HL-60 (cell line): ENCODE data around the gene OSBPL2.

Source experiments
- POLR2AphosphoS5 ChIP-seq: IDR thresholded peaks from 2 replicates; pipeline ENCODE4 v1.6.1; 2012; ENCODE audit warnings: low read depth
- TF ChIP-seq, protein P1 (sequence below): IDR thresholded peaks from one replicate; pipeline ENCODE4 v1.5.1; 2011; ENCODE audit warnings: low read length, control low read depth, inconsistent platforms; ENCODE audit not compliant: insufficient read depth

DNA sequence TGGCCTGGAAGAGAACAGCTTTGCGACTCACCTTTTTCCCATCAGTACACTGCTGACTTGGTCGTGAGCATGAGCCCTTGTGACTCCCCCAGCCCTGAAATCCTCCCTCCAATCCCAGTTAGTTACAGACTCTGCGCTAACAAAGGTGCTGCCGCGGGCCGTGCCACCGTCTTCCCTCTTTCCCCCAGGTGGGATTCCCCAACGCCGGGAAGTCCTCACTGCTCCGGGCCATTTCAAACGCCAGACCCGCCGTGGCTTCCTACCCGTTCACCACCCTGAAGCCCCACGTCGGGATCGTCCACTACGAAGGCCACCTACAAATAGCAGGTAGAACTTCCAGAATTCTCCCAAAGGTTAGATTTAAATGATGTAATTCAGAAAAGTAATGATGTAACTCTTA, 39.4 kb upstream of the OSBPL2 start:
- TF ChIP-seq, protein P1, sequence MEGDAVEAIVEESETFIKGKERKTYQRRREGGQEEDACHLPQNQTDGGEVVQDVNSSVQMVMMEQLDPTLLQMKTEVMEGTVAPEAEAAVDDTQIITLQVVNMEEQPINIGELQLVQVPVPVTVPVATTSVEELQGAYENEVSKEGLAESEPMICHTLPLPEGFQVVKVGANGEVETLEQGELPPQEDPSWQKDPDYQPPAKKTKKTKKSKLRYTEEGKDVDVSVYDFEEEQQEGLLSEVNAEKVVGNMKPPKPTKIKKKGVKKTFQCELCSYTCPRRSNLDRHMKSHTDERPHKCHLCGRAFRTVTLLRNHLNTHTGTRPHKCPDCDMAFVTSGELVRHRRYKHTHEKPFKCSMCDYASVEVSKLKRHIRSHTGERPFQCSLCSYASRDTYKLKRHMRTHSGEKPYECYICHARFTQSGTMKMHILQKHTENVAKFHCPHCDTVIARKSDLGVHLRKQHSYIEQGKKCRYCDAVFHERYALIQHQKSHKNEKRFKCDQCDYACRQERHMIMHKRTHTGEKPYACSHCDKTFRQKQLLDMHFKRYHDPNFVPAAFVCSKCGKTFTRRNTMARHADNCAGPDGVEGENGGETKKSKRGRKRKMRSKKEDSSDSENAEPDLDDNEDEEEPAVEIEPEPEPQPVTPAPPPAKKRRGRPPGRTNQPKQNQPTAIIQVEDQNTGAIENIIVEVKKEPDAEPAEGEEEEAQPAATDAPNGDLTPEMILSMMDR = no peak
- TF ChIP-seq POLR2AphosphoS5 = no peak
